ENCODE data around the gene ANTKMT. TPM values are rescaled to one million over a fixed set of nuclear protein-coding genes. Genes with fewer than 3 reads are reported as not detected.

Gene ANTKMT
- polyA plus RNA-seq, 4 donors = 23.0 to 55.5 (median 38.1) TPM

Other genes starting within 250 kb of the ANTKMT start
- gene CAPN15, start 193.4 kb upstream of the ANTKMT start, polyA plus RNA-seq = 100 to 1,000 TPM in 1 of 4 donors, 10 to 100 TPM in 3; 51.3 to 105 (median 70.2) TPM
- not detected for gene PRR35, start 160.8 kb upstream of the ANTKMT start, polyA plus RNA-seq
- gene NHLRC4, start 154.1 kb upstream of the ANTKMT start, polyA plus RNA-seq = 1 to 10 TPM in 1 of 4 donors, under 1 TPM in 2, not detected in 1; 0.45 to 2.2 (median 0.79) TPM
- gene PIGQ, start 151.2 kb upstream of the ANTKMT start, polyA plus RNA-seq = 10 to 100 TPM; 21.3 to 43.5 (median 28.0) TPM
- 10 to 100 TPM; 28.9 to 49.0 (median 34.6) TPM for gene RAB40C, start 131.1 kb upstream of the ANTKMT start, polyA plus RNA-seq
- gene WFIKKN1, start 90.2 kb upstream of the ANTKMT start, polyA plus RNA-seq = 1 to 10 TPM in 3 of 4 donors, under 1 TPM in 1; 0.60 to 7.6 (median 3.6) TPM
- 100 to 1,000 TPM in 3 of 4 donors, 10 to 100 TPM in 1; 54.4 to 135 (median 113) TPM for gene METTL26, start 84.8 kb upstream of the ANTKMT start, polyA plus RNA-seq
- gene MCRIP2, start 79.3 kb upstream of the ANTKMT start, polyA plus RNA-seq = 100 to 1,000 TPM in 3 of 4 donors, 10 to 100 TPM in 1; 43.4 to 279 (median 166) TPM
- 10 to 100 TPM; 15.7 to 36.5 (median 25.6) TPM for gene WDR90, start 71.8 kb upstream of the ANTKMT start, polyA plus RNA-seq
- 100 to 1,000 TPM in 3 of 4 donors, 10 to 100 TPM in 1; 89.3 to 207 (median 159) TPM for gene RHOT2, start 53.0 kb upstream of the ANTKMT start, polyA plus RNA-seq
- 1 to 10 TPM; 2.7 to 6.2 (median 4.7) TPM for gene RHBDL1, start 45.5 kb upstream of the ANTKMT start, polyA plus RNA-seq
- gene STUB1, start 40.7 kb upstream of the ANTKMT start, polyA plus RNA-seq = 100 to 1,000 TPM in 3 of 4 donors, 10 to 100 TPM in 1; 66.2 to 122 (median 118) TPM
- 10 to 100 TPM; 23.0 to 46.2 (median 31.9) TPM for gene JMJD8, start 36.8 kb upstream of the ANTKMT start, polyA plus RNA-seq
- gene WDR24, start 30.7 kb upstream of the ANTKMT start, polyA plus RNA-seq = 10 to 100 TPM in 1 of 4 donors, 1 to 10 TPM in 3; 5.4 to 11.7 (median 9.3) TPM
- 1 to 10 TPM in 3 of 4 donors, under 1 TPM in 1; 0.81 to 3.4 (median 1.2) TPM for gene FBXL16, start 15.3 kb upstream of the ANTKMT start, polyA plus RNA-seq
- 10 to 100 TPM in 2 of 4 donors, 1 to 10 TPM in 2; 4.9 to 14.1 (median 9.3) TPM for gene METRN, start 6.0 kb upstream of the ANTKMT start, polyA plus RNA-seq
- gene CCDC78, start 5.3 kb downstream of the ANTKMT start, polyA plus RNA-seq = 1 to 10 TPM in 1 of 4 donors, under 1 TPM in 2, not detected in 1; 0.72 to 1.6 (median 0.95) TPM
- gene HAGHL, start 6.0 kb downstream of the ANTKMT start, polyA plus RNA-seq = 1 to 10 TPM; 1.4 to 4.8 (median 3.4) TPM
- 10 to 100 TPM; 32.5 to 68.0 (median 44.7) TPM for gene CIAO3, start 19.9 kb downstream of the ANTKMT start, polyA plus RNA-seq
- 10 to 100 TPM in 1 of 4 donors, 1 to 10 TPM in 3; 1.3 to 29.7 (median 4.5) TPM for gene MSLN, start 39.6 kb downstream of the ANTKMT start, polyA plus RNA-seq
- 10 to 100 TPM; 17.6 to 26.2 (median 21.6) TPM for gene RPUSD1, start 67.2 kb downstream of the ANTKMT start, polyA plus RNA-seq
- gene CHTF18, start 67.5 kb downstream of the ANTKMT start, polyA plus RNA-seq = 10 to 100 TPM in 2 of 4 donors, 1 to 10 TPM in 2; 5.6 to 24.6 (median 13.5) TPM
- gene GNG13, start 79.6 kb downstream of the ANTKMT start, polyA plus RNA-seq = 1 to 10 TPM in 2 of 4 donors, under 1 TPM in 2; 0.73 to 3.0 (median 1.9) TPM
- 10 to 100 TPM in 1 of 4 donors, 1 to 10 TPM in 3; 8.2 to 18.0 (median 9.2) TPM for gene LMF1, start 249.8 kb downstream of the ANTKMT start, polyA plus RNA-seq